ENCODE measurements around the gene ADAMTSL1.

DNA sequence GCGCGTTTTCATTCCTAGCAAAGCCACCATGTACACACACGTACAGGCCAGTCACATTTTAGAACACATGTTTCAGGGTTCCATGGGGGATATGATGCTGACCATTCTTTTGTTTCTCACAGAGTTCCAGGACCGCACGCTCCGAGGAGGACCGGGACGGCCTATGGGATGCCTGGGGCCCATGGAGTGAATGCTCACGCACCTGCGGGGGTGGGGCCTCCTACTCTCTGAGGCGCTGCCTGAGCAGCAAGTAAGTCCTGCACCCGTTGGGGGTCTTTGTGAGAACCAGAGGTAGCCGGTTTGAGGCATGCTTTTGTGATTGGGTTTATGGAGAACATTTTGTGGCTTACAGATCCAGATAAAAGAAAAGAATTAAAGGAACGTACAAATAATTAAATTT, 30.8 kb downstream of the ADAMTSL1 start:
- TF ChIP-seq TCF7L2 (IDR thresholded peaks at IDR 0.05; ENCODE audit: borderline replicate concordance, extremely low read depth, insufficient read depth, insufficient read length) = no peak
- TF ChIP-seq, protein P1, sequence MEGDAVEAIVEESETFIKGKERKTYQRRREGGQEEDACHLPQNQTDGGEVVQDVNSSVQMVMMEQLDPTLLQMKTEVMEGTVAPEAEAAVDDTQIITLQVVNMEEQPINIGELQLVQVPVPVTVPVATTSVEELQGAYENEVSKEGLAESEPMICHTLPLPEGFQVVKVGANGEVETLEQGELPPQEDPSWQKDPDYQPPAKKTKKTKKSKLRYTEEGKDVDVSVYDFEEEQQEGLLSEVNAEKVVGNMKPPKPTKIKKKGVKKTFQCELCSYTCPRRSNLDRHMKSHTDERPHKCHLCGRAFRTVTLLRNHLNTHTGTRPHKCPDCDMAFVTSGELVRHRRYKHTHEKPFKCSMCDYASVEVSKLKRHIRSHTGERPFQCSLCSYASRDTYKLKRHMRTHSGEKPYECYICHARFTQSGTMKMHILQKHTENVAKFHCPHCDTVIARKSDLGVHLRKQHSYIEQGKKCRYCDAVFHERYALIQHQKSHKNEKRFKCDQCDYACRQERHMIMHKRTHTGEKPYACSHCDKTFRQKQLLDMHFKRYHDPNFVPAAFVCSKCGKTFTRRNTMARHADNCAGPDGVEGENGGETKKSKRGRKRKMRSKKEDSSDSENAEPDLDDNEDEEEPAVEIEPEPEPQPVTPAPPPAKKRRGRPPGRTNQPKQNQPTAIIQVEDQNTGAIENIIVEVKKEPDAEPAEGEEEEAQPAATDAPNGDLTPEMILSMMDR (IDR thresholded peaks at IDR 0.05 in 2 of 3, conservative IDR thresholded peaks at IDR 0.05 in 1 of 3; ENCODE audit: borderline replicate concordance in 1 of 3, insufficient read depth in 1 of 3, low read depth in 2 of 3, low read length in 2 of 3) = no peak
- TF ChIP-seq POLR2AphosphoS5 (IDR thresholded peaks at IDR 0.05; ENCODE audit: low read depth, low read length) = no peak
- TF ChIP-seq POLR2A (IDR thresholded peaks at IDR 0.05; ENCODE audit: borderline replicate concordance, extremely low read depth, insufficient read depth, insufficient read length) = no peak
- TF ChIP-seq FOSL1 (IDR thresholded peaks at IDR 0.05; ENCODE audit: low read depth) = no peak
- TF ChIP-seq EZH2phosphoT487 (IDR thresholded peaks at IDR 0.05; ENCODE audit: borderline replicate concordance) = no peak
- TF ChIP-seq YY1 (IDR thresholded peaks at IDR 0.05; ENCODE audit: extremely low read depth, insufficient replicate concordance, low read depth, low read length) = no peak
- no peak for TF ChIP-seq EZH2 (IDR thresholded peaks at IDR 0.05)
- TF ChIP-seq EGR1 (IDR thresholded peaks at IDR 0.05; ENCODE audit: low read depth) = no peak
- TF ChIP-seq RAD21 (IDR thresholded peaks at IDR 0.05; ENCODE audit: low read depth) = no peak
- no peak for TF ChIP-seq SP1 (IDR thresholded peaks at IDR 0.05; ENCODE audit: low read depth)
- no peak for TF ChIP-seq SRF (IDR thresholded peaks at IDR 0.05; ENCODE audit: low read depth)
- TF ChIP-seq SIN3A (IDR thresholded peaks at IDR 0.05; ENCODE audit: low read depth) = no peak
